Neural cell (in vitro differentiated cells): Measurements from ENCODE around the gene IGF1R. TPM values are rescaled to one million over a fixed set of nuclear protein-coding genes. Genes with fewer than 3 reads are reported as not detected.

Source experiments
- H2AFZ ChIP-seq: fragments of 200-600, 300-800 bp; sonication (generic), shearing (Covaris generic); 2 replicates; pipeline ENCODE4 v1.6.0; 2014; ENCODE audit warnings: low read depth, mild to moderate bottlenecking, antibody characterized with exemption, low read length, moderate library complexity
- H3F3A ChIP-seq: fragments of 200-600 bp; shearing (Covaris generic); 2 replicates; pipeline ENCODE4 v1.6.1; 2016; ENCODE audit warnings: mild to moderate bottlenecking, moderate library complexity, mixed read lengths, antibody characterized with exemption, low read length; ENCODE audit not compliant: insufficient read depth, poor library complexity, severe bottlenecking
- H3K27ac ChIP-seq: fragments of 200-600, 300-800 bp; sonication (generic), shearing (Covaris generic); 2 replicates; pipeline ENCODE4 v1.5.1; 2014; ENCODE audit warnings: mild to moderate bottlenecking, low read length, moderate library complexity
- H3K27me3 ChIP-seq: fragments of 300-800, 200-600 bp; sonication (generic), shearing (Covaris generic); 2 replicates; pipeline ENCODE4 v1.6.0; 2014; ENCODE audit warnings: mild to moderate bottlenecking, low read depth, low read length, moderate library complexity; ENCODE audit not compliant: insufficient read depth
- H3K36me3 ChIP-seq: fragments of 300-800, 200-600 bp; sonication (generic), shearing (Covaris generic); 2 replicates; pipeline ENCODE4 v1.5.1; 2014; ENCODE audit warnings: mild to moderate bottlenecking, antibody characterized with exemption, low read length, moderate library complexity; ENCODE audit not compliant: insufficient read depth
- H3K4me2 ChIP-seq: fragments of 300-800, 200-600 bp; sonication (generic), shearing (Covaris generic); 2 replicates; pipeline ENCODE4 v1.6.0; 2014; ENCODE audit warnings: mild to moderate bottlenecking, low read length
- H3K4me3 ChIP-seq: fragments of 300-800, 200-600 bp; sonication (generic), shearing (Covaris generic); 2 replicates; pipeline ENCODE4 v1.5.1; 2014; ENCODE audit warnings: mild to moderate bottlenecking, low read length, moderate library complexity
- H3K79me2 ChIP-seq: fragments of 200-600 bp; shearing (Covaris generic); replicated peaks from 2 replicates; pipeline ENCODE4 v1.6.0; 2014; ENCODE audit warnings: mild to moderate bottlenecking, low read length, moderate library complexity; ENCODE audit not compliant: insufficient read depth
- H3K9ac ChIP-seq: fragments of 300-800, 200-600 bp; sonication (generic), shearing (Covaris generic); 2 replicates; pipeline ENCODE4 v1.6.1; 2016; ENCODE audit warnings: mild to moderate bottlenecking, low read length, mixed read lengths
- H3K9me2 ChIP-seq: fragments of 200-600 bp; shearing (Covaris generic); 2 replicates; pipeline ENCODE4 v1.6.1; 2016; ENCODE audit warnings: mild to moderate bottlenecking, low read length, mixed read lengths; ENCODE audit not compliant: insufficient read depth
- H3K9me3 ChIP-seq: fragments of 200-600, 300-800 bp; sonication (generic), shearing (Covaris generic); 2 replicates; pipeline ENCODE4 v1.6.1; 2016; ENCODE audit warnings: mild to moderate bottlenecking, mixed run types, low read length, moderate library complexity, mixed read lengths
- H4K20me1 ChIP-seq: fragments of 200-600 bp; shearing (Covaris generic); 2 replicates; pipeline ENCODE4 v1.6.1; 2016; ENCODE audit warnings: mild to moderate bottlenecking, mixed run types; ENCODE audit not compliant: insufficient read depth
- CTCF ChIP-seq: fragments of 450-650 bp; IDR thresholded peaks from 2 replicates; pipeline ENCODE4 v1.5.1; 2014; ENCODE audit warnings: antibody characterized with exemption, mild to moderate bottlenecking, moderate library complexity; ENCODE audit not compliant: poor library complexity, severe bottlenecking
- EP300 ChIP-seq: fragments of 450-650 bp; conservative IDR thresholded peaks from 2 replicates; pipeline ENCODE4 v1.6.1; 2014; ENCODE audit warnings: antibody characterized with exemption, mild to moderate bottlenecking, moderate library complexity; ENCODE audit not compliant: poor library complexity, severe bottlenecking
- EZH2 ChIP-seq: fragments of 200-600, 300-800 bp; shearing (Covaris generic), sonication (generic); IDR thresholded peaks from 2 replicates; pipeline ENCODE4 v1.6.1; 2014; ENCODE audit warnings: antibody characterized with exemption, low read length, borderline replicate concordance, mild to moderate bottlenecking; ENCODE audit not compliant: insufficient read depth, poor library complexity, severe bottlenecking
- MXI1 ChIP-seq: fragments of 450-650 bp; conservative IDR thresholded peaks from 2 replicates; pipeline ENCODE4 v1.6.1; 2014; ENCODE audit warnings: antibody characterized with exemption, mild to moderate bottlenecking; ENCODE audit not compliant: poor library complexity, severe bottlenecking
- POLR2AphosphoS5 ChIP-seq: IDR thresholded peaks from 2 replicates; pipeline ENCODE4 v1.6.1; 2012
- RAD21 ChIP-seq: fragments of 450-650 bp; conservative IDR thresholded peaks from 2 replicates; pipeline ENCODE4 v1.6.1; 2014; ENCODE audit warnings: antibody characterized with exemption, mild to moderate bottlenecking, moderate library complexity
- REST ChIP-seq: IDR thresholded peaks from 2 replicates; pipeline ENCODE4 v1.6.1; 2012; ENCODE audit warnings: borderline replicate concordance
- SMC3 ChIP-seq: fragments of 450-650 bp; conservative IDR thresholded peaks from 2 replicates; pipeline ENCODE4 v1.6.1; 2014; ENCODE audit warnings: antibody characterized with exemption, mild to moderate bottlenecking, moderate library complexity; ENCODE audit not compliant: poor library complexity
- TAF1 ChIP-seq: IDR thresholded peaks from 2 replicates; pipeline ENCODE4 v1.6.1; 2012; ENCODE audit warnings: low read depth
- polyA plus RNA-seq: library from polyadenylated mRNA; depleted of rRNA; stranded (reverse); fragments of >200 nt; gene quantifications from 2 replicates; pipeline ENCODE4 v1.2.3, GENCODE V29; 2014

Gene IGF1R
- polyA plus RNA-seq, 1 donor from 2014 or later = 10.9 TPM

- no peak overlapping the region for H3K27ac ChIP-seq
These were observed 127.3 kb downstream of the IGF1R start for GRCh38 chr15:98775498-98776230.

GRCh38 chr15:98776607-98777281, 128.4 kb downstream of the IGF1R start:
- Histone ChIP-seq H2AFZ (no peak overlapping the region), H3K4me3 (no peak overlapping the region), H3K4me2 (no peak overlapping the region), H4K20me1 (no peaks in the 10 kb centered on the region), H3K27ac (no peak overlapping the region), H3K79me2 (peaks cover 27% of the 10 kb centered on the region), H3K36me3 (no peaks in the 10 kb centered on the region), H3F3A (no peaks in the 10 kb centered on the region), H3K9me2 (no peaks in the 10 kb centered on the region), H3K9ac (no peak overlapping the region), H3K27me3 (no peaks in the 10 kb centered on the region), H3K9me3 (no peaks in the 10 kb centered on the region)
- TF ChIP-seq TAF1 (no peak), EP300 (no peak), POLR2AphosphoS5 (no peak), REST (no peak), RAD21 (no peak), EZH2 (no peak), SMC3 (no peak), MXI1 (no peak)

More at GRCh38 chr15:98775498-98776230, 127.3 kb downstream of the IGF1R start:
- Histone ChIP-seq H3K36me3 (no peaks in the 10 kb centered on the region), H3K9ac (no peak overlapping the region), H3K4me2 (no peak overlapping the region), H3K9me2 (no peaks in the 10 kb centered on the region), H2AFZ (no peak overlapping the region), H4K20me1 (no peaks in the 10 kb centered on the region), H3F3A (no peaks in the 10 kb centered on the region), H3K9me3 (no peaks in the 10 kb centered on the region), H3K79me2 (peaks cover 31% of the 10 kb centered on the region), H3K4me3 (no peak overlapping the region), H3K27me3 (no peaks in the 10 kb centered on the region)
- TF ChIP-seq POLR2AphosphoS5 (no peak), CTCF (no peak), EZH2 (no peak), REST (no peak)
